Stimulated activated CD4-positive, alpha-beta T cell treated with anti-CD3 and anti-CD28 coated beads, Interleukin-4, amount 100 ng/mL, for 24 hours (primary cell): ENCODE data around the gene VPS13C.

ENCODE experiments used
- DNase-seq: peaks from one replicate; pipeline ENCODE4 v3.0.0-alpha.2; 2020

Gene VPS13C

DNA sequence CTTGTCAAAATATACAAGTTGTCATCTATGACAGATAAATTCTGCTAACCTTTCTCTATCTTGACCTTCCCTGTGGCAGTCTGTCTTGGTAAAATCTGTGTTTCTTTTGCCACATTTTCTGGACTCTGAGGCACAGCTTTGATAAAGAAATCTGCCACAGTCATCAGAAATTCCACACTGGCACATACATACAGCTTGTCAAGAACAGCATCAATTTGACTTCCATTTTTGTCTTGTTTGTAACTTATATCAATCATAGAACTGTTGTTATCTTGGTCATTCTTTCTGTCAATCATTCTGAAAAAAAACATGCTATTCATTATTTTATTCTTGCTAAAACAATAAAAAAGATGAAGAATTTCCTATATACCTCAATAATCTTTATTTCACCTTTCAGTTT is 130.8 kb downstream of the VPS13C start:
- DNase-seq = no peak

DNA sequence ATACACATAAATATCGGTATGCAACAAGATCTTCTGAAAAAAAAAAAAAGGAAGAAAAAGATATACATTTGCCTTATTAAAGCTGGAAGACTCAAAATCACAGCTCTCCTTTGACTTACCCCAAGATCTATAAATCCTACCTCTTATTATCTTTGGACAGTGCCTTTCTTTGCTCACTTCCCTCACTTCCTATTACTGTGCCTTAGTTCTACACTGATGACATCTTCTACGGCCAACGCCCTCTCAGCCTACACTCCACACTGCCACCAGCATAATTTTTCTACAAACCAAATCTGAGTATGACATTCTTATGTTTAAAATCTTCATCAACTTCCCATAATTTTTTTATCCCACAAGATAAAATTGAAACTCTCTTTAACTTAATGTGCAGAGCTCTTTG is 137.1 kb downstream of the VPS13C start:
- DNase-seq = no peak

- DNase-seq = no peak
Observed at GRCh38 chr15:61921093-61921492, 139.2 kb downstream of the VPS13C start.

GRCh38 chr15:61917457-61917856 is 142.8 kb downstream of the VPS13C start:
- DNase-seq = no peak

GRCh38 chr15:61916104-61916503 is 144.1 kb downstream of the VPS13C start:
- DNase-seq = no peak

GRCh38 chr15:61915640-61916039 is 144.6 kb downstream of the VPS13C start:
- no peak for DNase-seq

DNA sequence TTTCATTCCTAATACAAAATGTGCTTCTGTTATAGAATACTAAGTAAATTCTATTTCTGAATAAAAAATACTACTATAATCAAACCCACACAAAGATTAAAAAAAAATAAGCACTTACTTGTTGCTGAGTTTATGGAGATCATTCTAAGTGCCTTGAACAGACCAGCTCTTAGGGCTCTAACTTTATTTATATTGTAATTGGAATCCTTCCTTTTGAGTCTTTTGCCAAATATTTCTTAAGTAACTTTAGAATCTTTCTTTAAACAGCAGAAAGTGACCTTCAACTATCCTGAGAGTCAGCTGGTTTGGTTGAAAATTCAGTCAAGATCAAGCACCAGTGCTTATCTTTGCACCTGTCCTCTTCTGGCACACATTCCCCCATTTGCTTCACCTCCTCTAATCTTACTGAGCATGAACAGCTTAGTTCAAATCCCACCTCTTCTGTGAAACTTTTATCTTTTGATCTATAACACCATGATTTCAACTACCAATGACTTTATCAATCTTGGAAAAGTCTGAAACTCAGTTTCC is 149.3 kb downstream of the VPS13C start:
- no peak for DNase-seq

DNA sequence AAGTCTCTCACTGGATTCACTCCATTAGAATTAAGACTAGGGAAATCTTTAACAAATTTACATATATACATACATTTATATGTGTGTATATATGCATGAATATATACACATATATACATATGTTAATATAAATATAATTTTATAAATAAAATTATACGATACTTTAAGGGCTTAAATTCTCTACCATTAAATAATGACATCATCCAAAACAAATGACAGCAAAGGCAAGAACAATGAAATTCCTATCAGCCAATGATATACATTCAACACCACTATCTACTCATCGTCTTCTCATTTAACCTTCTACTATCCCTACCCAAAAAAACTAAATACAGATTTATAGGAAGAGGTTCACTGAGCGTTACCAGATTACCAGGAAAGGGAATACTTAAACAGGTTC is 152.0 kb downstream of the VPS13C start:
- DNase-seq = no peak

GRCh38 chr15:61907753-61908086 is 152.5 kb downstream of the VPS13C start:
- DNase-seq = no peak

- no peak for DNase-seq
Observed at GRCh38 chr15:61906961-61907752, 153.1 kb downstream of the VPS13C start.

DNA sequence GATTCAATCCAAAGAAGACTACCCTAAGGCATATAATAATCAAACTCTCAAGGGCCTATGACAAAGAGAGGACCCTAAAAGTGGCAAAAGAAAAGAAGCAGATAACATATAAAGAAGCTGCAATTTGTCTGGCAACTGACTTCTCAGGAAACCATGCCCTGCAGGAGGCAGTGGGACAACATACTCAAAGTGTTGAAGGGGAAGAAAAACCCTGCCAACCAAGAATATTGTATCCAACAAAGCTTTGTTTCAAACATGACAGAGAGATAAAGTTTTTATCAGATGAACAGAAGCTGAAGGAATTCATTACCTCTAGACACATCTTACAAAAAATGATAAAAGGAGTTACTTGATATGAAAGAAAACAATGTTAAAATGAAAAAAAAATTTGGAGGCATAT is 167.1 kb downstream of the VPS13C start:
- no peak for DNase-seq

GRCh38 chr15:61892140-61892539 is 168.1 kb downstream of the VPS13C start:
- no peak for DNase-seq

DNA sequence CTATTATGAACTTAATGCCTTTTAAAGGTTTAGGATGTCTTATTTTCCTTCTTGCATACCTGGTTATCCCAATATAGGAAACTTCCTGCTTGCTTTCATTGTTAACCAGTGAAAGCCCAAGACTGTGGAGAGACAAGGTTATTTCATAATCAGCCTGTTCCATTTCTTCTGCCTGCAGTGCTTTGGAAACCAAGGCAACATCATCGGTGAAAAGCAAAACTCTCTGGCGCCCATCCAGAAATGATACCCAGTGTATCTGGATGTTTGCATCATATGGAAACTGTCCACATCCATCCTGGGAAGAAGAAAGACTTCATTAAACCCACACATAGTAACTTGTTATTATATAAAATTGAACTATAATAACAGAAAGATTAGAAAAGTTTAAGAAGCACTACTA is 170.1 kb downstream of the VPS13C start:
- DNase-seq = no peak

DNA sequence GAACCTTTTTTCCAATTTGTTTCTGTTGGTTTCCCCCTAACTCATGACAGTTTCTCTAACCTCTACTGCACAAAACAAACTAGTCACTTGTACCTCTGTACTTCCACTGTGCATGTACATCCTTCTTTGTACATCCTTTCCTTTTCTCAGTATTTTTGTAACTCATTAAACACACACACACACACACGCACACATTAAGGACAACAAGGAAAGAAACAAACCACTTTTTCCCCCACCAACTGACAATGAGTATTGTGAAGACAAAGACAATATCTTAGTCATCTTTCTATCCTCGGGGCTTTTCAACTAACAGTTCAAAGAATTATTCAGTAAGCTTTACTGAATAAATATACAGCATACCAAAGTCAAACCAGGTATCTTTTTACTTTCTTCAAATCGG is 170.5 kb downstream of the VPS13C start:
- no peak for DNase-seq

GRCh38 chr15:61888074-61888780 is 172.0 kb downstream of the VPS13C start:
- no peak for DNase-seq

GRCh38 chr15:61880084-61880483 is 180.2 kb downstream of the VPS13C start:
- no peak for DNase-seq

GRCh38 chr15:61879219-61879618 is 181.0 kb downstream of the VPS13C start:
- DNase-seq = no peak

DNA sequence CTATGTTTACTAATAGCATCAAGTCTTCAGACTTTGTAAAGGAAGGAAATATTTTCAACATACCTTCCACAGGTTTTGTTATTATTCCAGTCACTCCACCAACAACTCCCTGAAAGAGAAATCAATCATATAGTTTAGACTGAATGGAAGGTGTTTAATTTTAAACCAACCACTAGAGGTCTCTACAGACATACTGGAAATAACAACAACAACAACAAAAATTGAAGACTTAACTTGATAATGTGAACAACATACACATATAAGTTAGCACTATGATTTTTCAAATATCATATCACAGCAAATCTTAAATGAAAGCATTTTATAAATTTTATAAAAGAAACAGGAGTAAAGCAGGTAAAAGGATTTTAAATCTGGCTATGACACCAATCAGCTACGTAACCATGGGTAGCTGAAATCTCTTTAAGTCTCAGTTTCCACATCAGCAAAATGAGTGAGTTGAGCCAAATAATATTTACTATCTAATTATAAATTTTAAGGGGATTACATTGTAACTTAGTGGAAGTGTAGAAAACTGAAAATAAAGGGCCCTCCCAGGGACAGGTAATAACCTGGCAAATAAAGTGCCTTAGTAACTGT is 188.2 kb downstream of the VPS13C start:
- no peak for DNase-seq

DNA sequence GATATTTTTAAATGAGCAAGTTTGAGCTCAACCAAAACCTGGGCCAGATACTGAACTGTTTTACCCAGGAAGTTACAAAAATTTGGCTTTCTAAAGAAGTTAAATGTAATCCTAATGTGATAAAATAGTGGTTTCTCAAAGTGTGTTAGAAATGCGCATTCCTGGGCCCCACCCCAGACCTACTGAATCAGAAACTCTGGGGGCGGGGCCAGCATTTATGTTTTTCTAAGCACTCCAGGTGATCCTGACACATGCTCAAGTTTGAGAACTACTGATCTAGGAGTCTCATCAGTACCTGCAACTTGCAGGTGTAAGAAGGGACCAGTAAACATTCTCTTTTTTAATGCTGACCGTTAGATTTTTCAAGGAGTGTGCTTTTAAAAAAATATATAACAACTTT is 190.6 kb downstream of the VPS13C start:
- DNase-seq = no peak

DNA sequence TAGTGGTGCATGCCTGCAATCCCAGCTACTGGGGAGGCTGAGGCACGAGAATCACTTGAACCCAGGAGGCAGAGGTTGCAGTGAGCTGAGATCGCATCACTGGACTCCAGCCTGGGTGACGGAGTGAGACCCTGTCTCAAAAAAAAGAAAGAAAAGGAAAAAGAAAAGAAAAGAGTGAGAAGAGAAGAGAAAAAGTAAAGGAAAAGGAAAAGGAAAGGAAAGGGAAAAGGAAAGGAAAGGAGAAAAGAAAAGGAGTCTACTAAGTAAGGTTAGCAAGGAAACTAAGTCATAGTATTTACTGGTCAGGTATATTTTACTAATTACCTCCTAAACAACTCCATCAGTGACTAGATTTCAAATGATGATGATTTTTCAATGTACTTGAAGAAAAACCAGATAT is 198.3 kb downstream of the VPS13C start:
- DNase-seq = no peak

- DNase-seq = no peak
Observed at GRCh38 chr15:61857169-61857829, 202.9 kb downstream of the VPS13C start.

GRCh38 chr15:61856295-61856694 is 204.0 kb downstream of the VPS13C start:
- DNase-seq = no peak

- no peak for DNase-seq
Observed at GRCh38 chr15:61853195-61853594, 207.1 kb downstream of the VPS13C start.

- no peak for DNase-seq
Observed at GRCh38 chr15:61851955-61852354, 208.3 kb downstream of the VPS13C start.
